Stimulated activated CD4-positive, alpha-beta T cell treated with anti-CD3 and anti-CD28 coated beads, Interleukin-1b, Interleukin-23, amount 100 ng/mL, for 4 hours (primary cell): ENCODE results near the gene AKR1C8.
"Not testable (repeated sequence)": the region's sequence is repeated elsewhere in the genome, so short reads cannot be mapped to it uniquely, and the experiment has no call there.

Experiments
- DNase-seq, 2 donors: peaks; one replicate each; pipeline ENCODE4 v3.0.0-alpha.2; 2020; ENCODE audit warnings: low read depth in 2 of 2

AKR1C8 gene

DNA sequence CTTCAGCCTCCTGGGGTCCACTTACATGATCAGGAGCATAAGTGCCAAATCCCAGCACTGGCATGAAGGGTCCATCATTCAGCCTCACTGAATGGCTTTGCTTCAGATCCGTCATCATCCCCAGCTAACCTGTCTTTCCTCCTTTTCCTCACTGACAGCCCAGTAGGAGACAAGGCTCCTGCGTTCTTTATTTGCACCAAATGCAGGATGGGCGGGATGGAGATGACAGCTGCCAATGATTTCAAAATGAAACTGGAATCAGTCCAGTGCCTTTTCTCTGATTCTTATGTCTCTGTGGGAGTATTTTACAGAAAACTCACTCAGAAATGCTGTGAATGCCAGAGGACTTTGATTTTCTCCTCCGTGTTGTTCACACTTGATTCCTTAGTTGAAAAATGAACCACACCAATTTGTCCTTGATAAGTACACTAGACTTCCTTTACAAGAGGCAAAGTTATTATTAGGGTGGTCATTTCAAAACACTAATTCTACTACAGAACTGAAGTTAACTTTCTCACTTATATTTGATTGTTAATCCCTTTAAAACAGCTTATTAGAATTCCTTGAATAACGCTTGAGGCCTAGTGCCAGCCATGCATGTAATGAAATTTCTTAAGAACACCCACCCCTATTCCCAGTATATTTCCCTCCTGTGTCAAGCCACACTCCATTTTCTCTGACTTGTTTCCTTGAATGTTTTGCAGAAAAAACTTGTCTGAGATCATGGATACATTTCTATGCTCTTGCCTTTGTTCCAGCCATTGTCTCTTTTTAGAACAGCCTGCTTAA is at the start of gene AKR1C8:
Gene AKR1C8, minus strand, starts transcription at position 164 of the 789 bp plus-strand sequence. Its CDS starts 46 bp downstream, at position 118.
- no peak for DNase-seq

DNA sequence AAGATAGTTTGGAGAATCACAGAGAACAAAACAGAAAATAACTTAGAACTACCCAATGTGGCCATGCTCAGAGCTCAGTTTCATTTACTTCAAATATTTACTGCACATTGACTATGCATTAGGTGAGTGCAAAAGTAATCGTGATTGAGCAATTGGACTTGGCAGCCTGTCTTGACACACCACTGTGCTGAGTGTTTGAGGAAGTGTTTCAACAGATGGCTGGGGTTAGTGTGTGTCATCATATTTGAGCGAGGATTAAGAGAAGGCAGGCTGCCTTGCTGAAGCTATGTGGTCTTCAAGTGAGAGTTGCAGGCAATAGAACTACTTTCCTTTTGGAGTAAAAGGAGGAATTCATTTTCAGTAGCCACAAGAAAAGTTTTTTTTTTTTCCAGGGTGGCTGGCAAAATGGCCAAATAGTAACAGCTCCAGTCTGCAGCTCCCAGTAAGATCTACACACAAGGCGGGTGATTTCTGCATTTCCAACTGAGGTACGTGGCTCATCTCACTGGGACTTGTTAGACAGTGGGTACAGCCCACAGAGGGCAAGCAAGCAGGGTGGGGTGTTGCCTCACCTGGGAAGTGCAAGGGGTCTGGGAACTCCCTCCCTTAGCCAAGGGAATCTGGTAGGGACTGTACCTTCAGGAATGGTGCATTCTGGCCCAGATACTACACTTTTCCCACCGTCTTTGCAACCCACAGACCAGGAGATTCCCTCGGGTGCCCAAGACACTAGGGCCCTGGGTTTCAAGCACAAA is 49.3 kb upstream of the AKR1C8 start:
- DNase-seq: no peak

DNA sequence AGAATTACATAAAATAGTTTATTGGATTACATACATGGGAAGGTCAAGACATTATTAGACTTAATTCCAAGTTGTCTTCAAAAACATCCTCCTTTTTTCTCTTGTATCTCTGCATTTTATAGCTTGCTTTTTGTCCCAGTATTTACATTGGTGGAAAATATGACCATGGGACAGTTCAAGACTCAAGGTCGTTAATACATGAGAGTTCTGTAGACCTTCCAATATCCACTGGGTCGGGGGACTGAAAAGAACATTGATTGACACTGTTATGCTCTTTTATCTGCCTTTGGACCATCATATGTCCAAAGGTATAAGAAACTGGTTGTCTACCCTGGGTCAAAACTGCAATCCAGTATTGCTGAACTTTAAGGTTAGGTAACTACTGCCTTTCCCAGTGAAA is 48.4 kb upstream of the AKR1C8 start:
- no peak for DNase-seq

DNA sequence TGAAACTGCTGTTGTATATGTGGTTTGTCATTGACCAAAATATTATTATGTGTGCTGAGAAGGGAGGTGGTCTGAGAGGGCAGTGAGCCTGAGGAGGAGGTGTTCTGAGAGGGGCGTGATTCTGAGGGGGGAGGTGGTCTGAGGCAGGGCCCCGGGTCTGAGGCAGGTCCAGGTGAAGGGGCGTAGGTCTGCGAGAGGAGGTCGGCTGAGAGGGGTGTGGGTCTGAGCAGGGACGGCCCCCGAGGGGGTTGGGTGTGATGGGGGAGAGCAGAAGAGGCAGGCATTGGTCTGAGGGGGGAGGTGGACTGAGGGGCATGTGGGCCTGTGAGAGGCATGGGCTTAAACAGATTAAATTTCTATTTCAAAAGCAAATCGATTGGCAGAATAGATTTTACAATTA is 44.1 kb upstream of the AKR1C8 start:
- no peak for DNase-seq

DNA sequence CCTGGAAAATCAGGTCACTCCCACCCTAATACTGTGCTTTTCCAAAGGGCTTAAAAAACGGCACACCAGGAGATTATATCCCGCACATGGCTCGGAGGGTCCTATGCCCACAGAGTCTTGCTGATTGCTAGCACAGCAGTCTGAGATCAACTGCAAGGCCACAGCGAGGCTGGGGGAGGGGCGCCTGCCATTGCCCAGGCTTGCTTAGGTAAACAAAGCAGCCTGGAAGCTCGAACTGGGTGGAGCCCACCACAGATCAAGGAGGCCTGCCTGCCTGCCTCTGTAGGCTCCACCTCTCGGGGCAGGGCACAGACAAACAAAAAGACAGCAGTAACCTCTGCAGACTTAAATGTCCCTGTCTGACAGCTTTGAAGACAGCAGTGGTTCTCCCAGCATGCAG is 38.0 kb upstream of the AKR1C8 start:
- not testable (repeated sequence) for DNase-seq

DNA sequence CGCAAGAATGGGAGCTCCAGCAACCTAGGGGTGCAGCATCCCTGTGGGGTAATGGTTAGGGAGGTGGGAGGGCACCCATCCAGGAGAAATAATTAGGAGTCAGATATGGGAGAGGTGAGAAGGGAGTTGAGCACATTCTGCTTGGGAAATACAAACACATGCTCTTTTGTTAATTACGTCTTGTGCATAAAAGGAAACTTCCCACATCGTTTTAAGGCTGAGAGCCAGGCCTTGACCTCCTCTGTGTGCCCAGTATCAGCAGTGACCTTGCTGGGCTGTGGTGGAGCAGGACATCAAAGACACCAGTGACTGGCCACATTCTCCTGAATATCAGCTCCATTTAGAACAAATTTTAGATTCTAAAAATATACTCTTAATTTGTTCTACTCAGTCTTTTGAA is 34.3 kb upstream of the AKR1C8 start:
- no peak for DNase-seq

DNA sequence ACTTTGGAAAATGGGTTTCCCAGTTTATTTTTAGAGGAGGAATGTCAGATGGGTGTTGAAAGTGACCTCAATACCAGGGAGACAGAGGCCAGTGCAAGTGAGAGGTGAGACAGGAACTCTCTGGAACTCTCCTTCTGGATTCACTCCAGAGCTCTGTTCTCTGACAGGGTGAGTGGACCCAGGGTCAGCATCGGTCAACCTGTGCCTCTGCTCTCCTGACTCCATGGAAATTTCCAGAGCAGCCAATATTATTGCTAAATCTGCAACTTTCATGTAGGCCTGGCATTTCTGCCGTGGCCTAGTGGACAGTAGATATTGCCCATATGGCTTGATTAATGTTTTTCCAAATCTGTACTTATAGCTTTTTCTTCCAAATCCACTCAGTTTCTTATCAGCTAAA is 31.9 kb upstream of the AKR1C8 start:
- DNase-seq: no peak

DNA sequence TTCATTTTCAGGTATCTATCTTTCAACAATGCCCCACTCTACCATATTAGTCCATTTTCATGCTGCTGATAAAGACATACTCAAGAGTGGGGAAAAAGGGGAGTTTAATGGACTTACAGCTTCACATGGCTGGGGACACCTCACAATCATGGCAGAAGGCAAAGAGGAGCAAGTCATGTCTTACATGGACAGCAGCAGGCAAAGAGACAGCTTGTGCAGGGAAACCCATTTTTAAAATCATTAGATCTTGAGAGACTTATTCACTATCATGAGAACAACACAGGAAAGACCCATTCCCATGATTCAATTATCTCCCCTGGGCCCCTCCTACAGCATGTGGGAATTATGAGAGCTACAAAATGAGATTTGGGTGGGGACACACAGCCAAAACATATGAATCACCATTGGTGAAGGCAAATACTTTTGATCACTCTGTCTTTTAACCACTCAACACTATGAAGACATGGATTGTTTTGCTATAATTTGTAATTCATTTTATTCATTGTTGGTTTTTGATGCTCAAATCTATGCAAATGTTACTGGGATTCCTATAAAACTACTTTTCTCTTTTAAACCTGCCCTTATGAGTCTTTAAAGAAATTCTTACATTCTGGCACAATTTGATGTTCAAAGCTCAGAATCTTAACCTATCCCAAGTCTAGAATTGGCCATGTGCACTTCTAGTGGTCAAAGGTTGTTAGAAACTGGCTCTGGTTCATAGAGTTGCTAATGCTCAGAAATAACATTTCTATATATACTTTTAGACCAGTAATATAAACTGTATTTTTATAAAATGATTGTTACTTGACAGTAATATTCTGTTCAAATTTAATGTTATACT is 27.0 kb upstream of the AKR1C8 start:
- no peak for DNase-seq

DNA sequence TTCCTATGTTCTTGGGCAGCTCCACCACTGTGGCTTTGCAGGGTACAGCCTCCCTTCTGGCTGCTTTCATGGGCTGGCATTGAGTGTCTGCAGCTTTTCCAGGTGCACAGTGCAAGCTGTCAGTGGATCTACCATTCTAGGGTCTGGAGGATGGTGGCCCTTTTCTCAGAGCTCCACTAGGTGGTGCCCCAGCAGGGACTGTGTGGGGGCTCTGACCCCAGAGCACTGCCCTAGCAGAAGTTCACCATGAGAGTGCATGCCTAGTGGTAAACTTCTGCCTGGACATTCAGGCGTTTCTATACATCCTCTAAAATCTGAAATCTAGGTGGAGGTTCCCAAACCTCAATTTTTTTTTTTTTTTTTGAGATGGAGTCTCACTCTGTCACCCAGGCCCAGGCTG is 25.3 kb upstream of the AKR1C8 start:
- DNase-seq: not testable (repeated sequence)

DNA sequence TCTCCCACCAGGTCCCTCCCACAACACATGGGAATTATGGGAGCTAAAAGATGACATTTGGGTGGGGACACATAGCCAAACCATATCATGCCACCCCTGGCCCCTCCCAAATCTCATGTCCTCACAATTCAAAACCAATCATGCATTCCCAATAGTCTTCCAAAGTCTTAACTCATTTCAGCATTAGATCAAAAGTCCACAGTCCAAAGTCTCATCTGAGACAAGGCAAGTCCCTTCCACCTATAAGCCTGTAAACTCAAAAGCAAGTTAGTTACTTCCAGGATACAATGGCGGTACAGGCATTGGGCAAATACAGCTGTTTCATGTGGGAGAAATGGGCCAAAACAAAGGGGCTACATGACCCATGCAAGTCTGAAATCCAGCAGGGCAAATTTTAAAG is 24.8 kb upstream of the AKR1C8 start:
- DNase-seq: not testable (repeated sequence)

DNA sequence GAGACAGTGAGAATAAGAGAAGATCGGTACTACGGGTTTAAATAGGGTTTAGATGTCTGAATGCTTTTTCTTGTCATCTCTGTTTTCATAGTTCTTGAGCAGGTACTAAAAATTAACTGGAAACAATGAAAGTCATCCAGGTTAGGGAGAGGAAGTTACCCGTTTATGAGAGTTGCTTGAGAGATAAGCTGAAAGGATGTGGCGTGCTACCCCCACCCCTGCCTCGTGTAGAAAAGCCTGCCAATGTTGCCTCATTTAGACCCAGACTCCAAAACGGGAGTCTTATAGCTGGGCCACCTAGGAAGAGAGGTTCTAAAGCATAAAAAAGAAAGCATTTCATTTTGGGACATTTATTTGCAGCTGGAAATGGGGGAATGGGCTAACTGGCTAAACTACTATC is 21.8 kb upstream of the AKR1C8 start:
- DNase-seq: no peak

DNA sequence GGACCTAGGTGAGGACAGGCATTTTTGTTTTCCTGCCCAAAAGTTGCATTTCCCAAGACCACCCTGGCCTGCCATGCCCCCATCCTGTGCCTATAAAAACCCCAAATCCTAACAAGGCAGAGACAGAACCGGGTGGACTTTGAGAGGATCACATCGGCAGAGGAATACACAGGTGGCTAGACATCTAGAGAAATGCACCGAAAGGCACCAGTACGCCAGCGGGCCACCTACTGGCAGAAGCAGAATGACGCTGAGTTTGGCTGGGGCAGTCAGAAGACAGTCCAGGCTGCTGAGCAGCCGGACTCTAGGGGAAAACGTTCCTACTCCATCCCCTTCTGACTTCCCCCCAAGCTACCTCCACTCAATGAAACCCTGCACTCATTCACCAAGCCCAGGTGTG is 14.4 kb upstream of the AKR1C8 start:
- no peak for DNase-seq

DNA sequence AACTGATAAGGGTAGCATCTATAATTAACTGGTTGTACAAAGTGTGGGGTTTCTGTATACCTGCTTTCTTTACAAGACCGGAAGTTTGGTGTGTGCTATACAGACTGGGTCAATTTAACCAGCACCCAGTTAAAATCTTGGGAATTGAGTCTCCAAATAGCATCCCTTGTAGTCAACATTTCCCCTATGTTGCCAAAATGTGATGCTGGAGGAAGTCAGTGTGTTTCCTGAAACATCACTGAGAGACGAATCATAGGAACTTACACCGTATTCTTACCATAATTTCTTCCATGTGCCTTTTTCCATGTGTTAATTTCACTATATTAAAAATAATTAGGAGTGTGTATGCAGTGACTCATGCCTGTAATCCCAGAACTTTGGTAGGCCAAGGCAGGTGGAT is 13.4 kb upstream of the AKR1C8 start:
- DNase-seq: no peak

DNA sequence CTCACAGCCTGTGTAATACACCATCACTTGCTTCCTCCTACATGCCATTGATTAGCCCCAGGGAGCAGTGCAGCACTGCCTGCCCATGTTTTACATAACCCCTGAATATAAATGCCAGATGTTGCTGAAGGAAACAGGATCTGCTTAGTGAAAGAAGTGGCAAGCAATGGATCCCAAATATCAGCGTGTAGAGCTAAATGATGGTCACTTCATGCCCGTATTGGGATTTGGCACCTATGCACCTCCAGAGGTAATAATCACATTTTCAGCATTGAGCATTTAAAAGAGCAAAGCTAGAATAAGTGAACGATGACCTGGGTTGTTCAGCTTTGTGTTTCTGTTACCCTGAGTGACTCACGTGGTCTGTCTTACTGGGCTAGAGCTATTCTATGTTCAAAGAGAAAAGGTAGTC is 11.8 kb upstream of the AKR1C8 start, which contains the start of gene AKR1C4:
Gene AKR1C4, plus strand, starts transcription at position 136 of the 412 bp plus-strand sequence. Its CDS starts 31 bp downstream, at position 167.
- DNase-seq: no peak

DNA sequence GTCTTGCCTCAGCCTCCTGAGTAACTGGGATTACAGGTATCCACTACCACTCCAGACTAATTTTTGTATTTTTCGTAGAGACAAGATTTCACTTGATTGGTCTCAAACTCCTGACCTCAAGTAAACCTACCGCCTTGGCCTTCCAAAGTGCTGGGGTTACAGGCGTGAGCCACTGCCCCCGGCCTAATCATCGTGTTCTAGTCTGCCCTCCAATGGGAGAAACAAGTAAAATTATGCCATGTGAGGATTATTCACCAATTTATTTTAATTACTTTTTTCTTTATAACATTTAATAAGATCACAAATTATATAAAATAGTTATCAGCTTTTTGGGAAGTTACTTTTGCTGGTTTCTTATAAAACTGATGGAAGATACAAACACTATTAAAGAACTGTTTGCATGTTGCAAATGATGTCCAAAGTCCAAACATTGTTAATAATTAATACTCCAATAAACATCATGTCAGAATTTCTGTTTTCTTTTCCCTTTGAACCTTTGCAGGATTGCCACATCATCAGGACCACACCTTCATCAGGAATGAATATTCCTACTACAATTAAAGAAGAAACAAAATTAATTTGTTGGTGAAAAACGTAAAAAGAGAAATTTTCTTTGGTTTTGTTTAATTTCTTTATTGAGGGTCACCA is 10.9 kb upstream of the AKR1C8 start:
- DNase-seq: no peak

DNA sequence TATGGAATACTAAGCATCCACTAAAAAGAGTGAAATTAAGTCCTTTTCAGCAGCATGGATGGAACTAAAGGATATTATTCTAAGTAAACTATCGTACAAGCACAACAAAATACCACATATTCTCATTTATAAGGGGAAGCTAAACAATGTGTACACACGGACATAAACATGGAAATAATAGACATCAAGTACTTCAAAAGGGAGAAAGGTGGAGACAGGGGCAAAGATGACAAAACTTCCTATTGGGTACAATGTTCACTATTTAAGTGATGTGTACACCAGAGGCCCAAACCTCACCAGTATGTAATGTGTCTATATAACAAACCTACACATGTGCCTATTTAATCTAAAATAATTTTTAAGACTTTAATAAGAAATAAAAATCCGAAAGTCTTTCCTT is 9.5 kb upstream of the AKR1C8 start:
- no peak for DNase-seq

DNA sequence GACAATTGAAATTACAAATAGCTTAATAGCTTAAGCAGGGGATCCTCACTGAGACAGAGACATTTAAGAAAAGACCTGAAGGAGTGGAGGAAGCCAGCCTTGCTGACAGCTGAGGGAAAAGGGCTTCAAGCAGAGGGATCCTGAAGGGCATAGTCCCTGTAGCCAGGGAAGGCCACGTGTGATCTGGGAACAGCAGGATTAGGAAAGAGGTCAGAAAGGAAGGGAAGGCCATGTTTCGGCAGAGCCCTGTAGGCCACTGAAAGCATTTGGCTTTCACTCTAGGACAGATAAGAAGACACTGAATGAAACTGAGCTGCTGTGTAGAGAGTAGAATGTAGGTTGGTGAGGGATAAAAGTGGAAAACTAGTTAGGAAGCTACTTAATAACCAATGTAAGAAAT is 3.4 kb upstream of the AKR1C8 start:
- DNase-seq: no peak

DNA sequence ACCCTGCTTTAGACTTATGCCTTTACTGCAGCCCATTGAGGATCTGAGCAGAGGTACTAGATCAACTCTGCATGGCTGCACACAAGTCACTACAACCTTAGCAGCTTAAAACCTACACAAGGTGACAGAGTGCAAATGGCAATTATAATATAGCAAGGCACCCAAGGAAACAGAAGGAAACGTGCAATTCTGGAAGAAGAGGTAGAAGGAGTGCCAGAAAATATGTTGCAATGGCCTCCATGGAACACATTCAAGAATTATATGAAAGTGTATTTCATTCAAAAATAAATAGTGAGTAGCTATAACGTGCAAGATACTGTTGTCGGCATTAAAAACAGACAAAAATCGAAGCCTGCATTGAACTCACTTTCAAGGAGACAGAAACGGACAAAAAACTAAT is 2.9 kb upstream of the AKR1C8 start:
- DNase-seq: no peak

DNA sequence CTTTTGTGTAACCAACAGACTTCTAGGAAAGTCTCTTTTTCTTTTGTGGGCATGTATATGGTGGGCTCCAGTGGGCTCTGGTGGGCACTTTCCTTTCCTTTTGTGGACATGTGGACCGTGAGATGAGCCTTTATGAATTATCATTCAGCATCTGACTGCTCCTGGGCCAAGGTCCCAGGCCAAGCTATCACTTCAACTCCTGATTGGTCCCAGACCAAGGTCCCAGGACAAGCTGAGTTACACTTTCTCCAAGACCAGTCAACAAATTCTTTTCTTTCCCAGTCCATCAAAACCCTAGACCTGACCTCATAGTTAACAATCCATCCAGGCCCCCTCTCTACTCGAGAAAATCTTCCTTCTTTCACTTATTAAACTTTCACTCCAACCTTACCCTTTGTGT is 1.0 kb downstream of the AKR1C8 start:
- no peak for DNase-seq

DNA sequence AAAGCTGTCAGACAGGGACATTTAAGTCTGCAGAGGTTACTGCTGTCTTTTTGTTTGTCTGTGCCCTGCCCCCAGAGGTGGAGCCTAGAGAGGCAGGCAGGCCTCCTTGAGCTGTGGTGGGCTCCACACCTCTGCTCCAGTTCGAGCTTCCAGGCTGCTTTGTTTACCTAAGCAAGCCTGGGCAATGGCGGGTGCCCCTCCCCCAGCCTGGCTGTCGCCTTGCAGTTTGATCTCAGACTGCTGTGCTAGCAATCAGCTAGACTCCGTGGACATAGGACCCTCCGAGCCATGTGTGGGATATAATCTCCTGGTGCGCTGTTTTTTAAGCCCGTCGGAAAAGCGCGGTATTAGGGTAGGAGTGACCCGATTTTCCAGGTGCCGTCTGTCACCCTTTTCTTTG is 4.4 kb downstream of the AKR1C8 start:
- not testable (repeated sequence) for DNase-seq

DNA sequence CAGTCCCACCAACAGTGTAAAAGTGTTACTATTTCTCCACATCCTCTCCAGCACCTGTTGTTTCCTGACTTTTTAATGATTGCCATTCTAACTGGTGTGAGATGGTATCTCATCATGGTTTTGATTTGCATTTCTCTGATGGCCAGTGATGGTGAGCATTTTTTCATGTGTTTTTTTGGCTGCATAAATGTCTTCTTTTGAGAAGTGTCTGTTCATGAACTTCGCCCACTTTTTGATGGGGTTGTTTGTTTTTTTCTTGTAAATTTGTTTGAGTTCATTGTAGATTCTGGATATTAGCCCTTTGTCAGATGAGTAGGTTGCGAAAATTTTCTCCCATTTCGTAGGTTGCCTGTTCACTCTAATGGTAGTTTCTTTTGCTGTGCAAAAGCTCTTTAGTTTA is 9.4 kb downstream of the AKR1C8 start:
- not testable (repeated sequence) for DNase-seq
